Caco-2 (cell line): ENCODE measurements around the gene PLCB4. TPM values are rescaled to one million over a fixed set of nuclear protein-coding genes. Genes with fewer than 3 reads are reported as not detected.
A peak's percentile ranks its signal among the peaks of the same experiment; 100 is the strongest.

Experiments used
- BruUV-seq: library from RNA; stranded (reverse); fragments of 400-500 nt; replicated peaks from 2 replicates; lab custom pipeline; 2021; lab: Mats Ljungman, UMichigan
- CTCF ChIA-PET: fragments of 300-600 bp; sonication (Branson Sonifier 250); formaldehyde crosslinking; loops from one replicate; lab custom pipeline; 2022; ENCODE audit warnings: antibody characterized with exemption; lab: Charles Lee
- POLR2A ChIA-PET: fragments of 300-600 bp; sonication (Branson Sonifier 250); formaldehyde crosslinking; loops from one replicate; lab custom pipeline; 2022; ENCODE audit warnings: antibody characterized with exemption; lab: Charles Lee
- DNase-seq, 2 experiments: peaks; one replicate each; pipeline versions ENCODE4 v3.0.0 to v3.0.0-alpha.2; 2020 to 2022
- H3K27me3 ChIP-seq: replicated peaks from 2 replicates; pipeline ENCODE4 v1.6.0; 2011; ENCODE audit warnings: low read length; ENCODE audit not compliant: control insufficient read depth, insufficient read depth
- H3K36me3 ChIP-seq: 2 replicates; pipeline ENCODE4 v1.5.1; 2011; ENCODE audit warnings: low read length; ENCODE audit not compliant: control insufficient read depth, insufficient read depth
- H3K4me1 ChIP-seq: fragments of 250-450 bp; sonication (Bioruptor Pico); 2 replicates; pipeline ENCODE4 v1.5.1; 2020; ENCODE audit warnings: mild to moderate bottlenecking
- H3K4me3 ChIP-seq: 2 replicates; pipeline ENCODE4 v1.5.1; 2011; ENCODE audit warnings: low read depth, mild to moderate bottlenecking, control low read depth, low read length
- H3K9me3 ChIP-seq: fragments of 250-450 bp; sonication (Bioruptor Pico); 2 replicates; pipeline ENCODE4 v1.5.1; 2020; ENCODE audit warnings: mild to moderate bottlenecking, moderate library complexity
- H3K27ac Mint-ChIP-seq: one replicate; pipeline ENCODE4 v1.8.0; 2022; ENCODE audit warnings: mixed read lengths; ENCODE audit not compliant: unreplicated experiment
- H3K27me3 Mint-ChIP-seq: one replicate; pipeline ENCODE4 v1.8.0; 2022; ENCODE audit warnings: mixed read lengths; ENCODE audit not compliant: insufficient read depth, unreplicated experiment
- H3K36me3 Mint-ChIP-seq: one replicate; pipeline ENCODE4 v1.8.0; 2022; ENCODE audit warnings: mild to moderate bottlenecking, mixed read lengths; ENCODE audit not compliant: insufficient read depth, unreplicated experiment
- H3K4me1 Mint-ChIP-seq: one replicate; pipeline ENCODE4 v1.8.0; 2022; ENCODE audit warnings: low read depth, mixed read lengths; ENCODE audit not compliant: unreplicated experiment
- H3K4me3 Mint-ChIP-seq: one replicate; pipeline ENCODE4 v1.8.0; 2022; ENCODE audit warnings: mild to moderate bottlenecking, moderate library complexity, mixed read lengths; ENCODE audit not compliant: unreplicated experiment
- H3K9me3 Mint-ChIP-seq: one replicate; pipeline ENCODE4 v1.8.0; 2022; ENCODE audit warnings: mixed read lengths; ENCODE audit not compliant: unreplicated experiment
- intact Hi-C: fragments of 100-400 bp; cut with micrococcal nuclease; formaldehyde crosslinking; loops from one replicate; pipeline ENCODE4 v1.10.0; 2022; ENCODE audit not compliant: unreplicated experiment
- total RNA-seq: library from RNA; stranded (reverse); gene quantifications from 2 replicates; pipeline ENCODE4 v1.2.3, GENCODE V29; 2022
- TF ChIP-seq, protein P1 (sequence below), 2 experiments: fragments of 200-600 bp in 1 of 2; IDR thresholded peaks; 1 replicate in 1 of 2; 2 replicates in 1 of 2; pipeline versions ENCODE4 v1.5.1 to v1.8.0; 2011 to 2022; ENCODE audit warnings: antibody characterized with exemption in 1 of 2, control low read depth in 1 of 2, inconsistent platforms in 1 of 2, low read depth in 1 of 2, low read length in 1 of 2, mild to moderate bottlenecking in 1 of 2, moderate library complexity in 1 of 2; ENCODE audit not compliant: insufficient read depth in 1 of 2, severe bottlenecking in 1 of 2, unreplicated experiment in 1 of 2

Gene PLCB4
- total RNA-seq, 1 experiment from 2014 or later, result 3.0 TPM

DNA sequence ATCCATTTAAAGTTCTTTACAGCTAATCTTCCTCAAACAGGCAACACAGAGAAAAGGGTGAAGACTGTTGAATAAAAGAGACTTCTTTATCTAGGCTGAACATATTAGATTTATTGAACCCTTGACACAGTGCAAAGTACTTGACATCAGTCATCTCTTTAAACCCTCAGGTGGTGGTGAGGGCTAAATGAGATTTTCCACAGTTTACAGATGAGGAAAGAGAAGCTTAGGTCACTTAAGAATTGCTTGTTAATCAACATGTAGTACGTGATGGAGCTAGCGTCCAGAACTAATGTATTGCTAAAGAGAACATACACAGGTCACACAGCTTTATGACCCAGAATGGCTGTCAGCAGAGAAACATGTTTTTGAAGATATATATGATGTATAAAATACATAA is 252.1 kb downstream of the PLCB4 start:
- Histone ChIP-seq H3K9me3 (no peaks in the 10 kb centered on the region), H3K27me3 (no peaks in the 10 kb centered on the region), H3K36me3 (no peaks in the 10 kb centered on the region), H3K4me3 (no peak overlapping the region), H3K4me1 (peaks cover 6% of the 10 kb centered on the region; the same call in 1 of the 2 replicates)
- CTCF ChIA-PET, result no interaction called here
- POLR2A ChIA-PET, result no interaction called here
- TF ChIP-seq, protein P1, sequence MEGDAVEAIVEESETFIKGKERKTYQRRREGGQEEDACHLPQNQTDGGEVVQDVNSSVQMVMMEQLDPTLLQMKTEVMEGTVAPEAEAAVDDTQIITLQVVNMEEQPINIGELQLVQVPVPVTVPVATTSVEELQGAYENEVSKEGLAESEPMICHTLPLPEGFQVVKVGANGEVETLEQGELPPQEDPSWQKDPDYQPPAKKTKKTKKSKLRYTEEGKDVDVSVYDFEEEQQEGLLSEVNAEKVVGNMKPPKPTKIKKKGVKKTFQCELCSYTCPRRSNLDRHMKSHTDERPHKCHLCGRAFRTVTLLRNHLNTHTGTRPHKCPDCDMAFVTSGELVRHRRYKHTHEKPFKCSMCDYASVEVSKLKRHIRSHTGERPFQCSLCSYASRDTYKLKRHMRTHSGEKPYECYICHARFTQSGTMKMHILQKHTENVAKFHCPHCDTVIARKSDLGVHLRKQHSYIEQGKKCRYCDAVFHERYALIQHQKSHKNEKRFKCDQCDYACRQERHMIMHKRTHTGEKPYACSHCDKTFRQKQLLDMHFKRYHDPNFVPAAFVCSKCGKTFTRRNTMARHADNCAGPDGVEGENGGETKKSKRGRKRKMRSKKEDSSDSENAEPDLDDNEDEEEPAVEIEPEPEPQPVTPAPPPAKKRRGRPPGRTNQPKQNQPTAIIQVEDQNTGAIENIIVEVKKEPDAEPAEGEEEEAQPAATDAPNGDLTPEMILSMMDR (IDR thresholded peaks at IDR 0.05; ENCODE audit: insufficient read depth in 1 of 2, low read depth in 1 of 2, low read length in 1 of 2, severe bottlenecking in 1 of 2, unreplicated experiment in 1 of 2), result no peak
- Mint-ChIP-seq H3K4me1 (no peaks in the 10 kb centered on the region), H3K27ac (no peak overlapping the region), H3K36me3 (no peaks in the 10 kb centered on the region), H3K9me3 (no peaks in the 10 kb centered on the region), H3K4me3 (no peak overlapping the region), H3K27me3 (no peaks in the 10 kb centered on the region)
- intact Hi-C loops, result loop anchor here (10.0 kb wide), 1 partner anchor 64 kb away; no protein-coding TSS in a partner anchor
- no TSS peak for BruUV-seq
- DNase-seq, result no peak

DNA sequence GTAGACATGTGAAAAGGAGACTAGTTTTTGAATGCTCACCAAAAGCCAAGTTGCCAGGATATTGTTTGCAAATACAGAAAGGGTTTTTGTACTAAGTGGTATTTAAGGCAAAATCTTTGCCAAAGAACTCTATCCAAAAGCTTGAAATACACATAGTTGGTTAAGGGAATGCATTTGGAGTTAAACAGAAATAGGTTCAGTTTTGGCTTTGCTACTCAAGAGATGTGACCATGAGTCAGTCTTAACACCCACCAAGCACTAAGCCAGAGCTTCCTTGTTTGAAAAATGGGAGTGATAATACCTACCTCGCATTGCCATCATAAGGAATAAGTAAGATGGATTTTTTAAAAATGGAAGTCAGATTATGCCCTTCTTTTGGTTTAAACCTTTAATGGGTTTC is 253.8 kb downstream of the PLCB4 start:
- Mint-ChIP-seq H3K4me3 (no peak overlapping the region), H3K4me1 (no peaks in the 10 kb centered on the region), H3K9me3 (no peaks in the 10 kb centered on the region), H3K36me3 (no peaks in the 10 kb centered on the region), H3K27me3 (no peaks in the 10 kb centered on the region), H3K27ac (no peak overlapping the region)
- H3K4me3 ChIP-seq, result no peak overlapping the region
- ChIA-PET POLR2A (no interaction called here), CTCF (no interaction called here)
- peaks cover 6% of the 10 kb centered on the region; the same call in 1 of the 2 replicates for H3K4me1 ChIP-seq
- no TSS peak for BruUV-seq
- H3K36me3 ChIP-seq, result no peaks in the 10 kb centered on the region
- DNase-seq, result no peak
- H3K9me3 ChIP-seq, result no peaks in the 10 kb centered on the region
- intact Hi-C loops, result loop anchor here (10.0 kb wide), 1 partner anchor 62 kb away; no protein-coding TSS in a partner anchor
- no peaks in the 10 kb centered on the region for H3K27me3 ChIP-seq
- TF ChIP-seq, protein P1 (IDR thresholded peaks at IDR 0.05; ENCODE audit: insufficient read depth in 1 of 2, low read depth in 1 of 2, low read length in 1 of 2, severe bottlenecking in 1 of 2, unreplicated experiment in 1 of 2), result no peak

DNA sequence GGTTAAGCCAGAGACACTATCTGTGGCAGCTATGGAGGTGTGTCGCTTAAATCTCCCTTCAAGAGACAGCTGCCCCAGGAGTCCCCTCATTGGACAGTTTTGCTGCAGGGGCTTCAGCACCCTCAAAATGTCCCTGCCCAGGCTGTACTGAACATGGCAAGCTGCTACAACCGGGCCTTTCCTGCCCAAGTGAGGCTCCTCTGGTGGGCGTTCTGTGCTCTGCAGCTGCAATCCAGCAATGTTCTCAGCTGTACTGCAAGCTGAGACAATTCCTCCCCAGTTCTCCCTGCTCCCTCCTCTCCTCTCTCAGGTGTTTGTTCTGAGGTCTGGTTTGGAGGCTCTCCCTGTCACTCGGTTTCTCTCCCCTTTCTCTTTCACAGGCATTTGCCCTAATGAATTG is 254.7 kb downstream of the PLCB4 start:
- H3K9me3 ChIP-seq, result no peaks in the 10 kb centered on the region
- no peak overlapping the region for H3K4me3 ChIP-seq
- no peaks in the 10 kb centered on the region for H3K4me1 Mint-ChIP-seq
- POLR2A ChIA-PET, result no interaction called here
- no TSS peak for BruUV-seq
- H3K27me3 ChIP-seq, result no peaks in the 10 kb centered on the region
- CTCF ChIA-PET, result no interaction called here
- DNase-seq, result peak; percentile 30 to 41
- intact Hi-C loops, result loop anchor here (10.0 kb wide), 1 partner anchor 61 kb away; no protein-coding TSS in a partner anchor
- H3K27me3 Mint-ChIP-seq, result no peaks in the 10 kb centered on the region
- H3K36me3 Mint-ChIP-seq, result no peaks in the 10 kb centered on the region
- H3K9me3 Mint-ChIP-seq, result no peaks in the 10 kb centered on the region
- no peaks in the 10 kb centered on the region for H3K36me3 ChIP-seq
- H3K4me3 Mint-ChIP-seq, result no peak overlapping the region
- TF ChIP-seq, protein P1 (IDR thresholded peaks at IDR 0.05; ENCODE audit: insufficient read depth in 1 of 2, low read depth in 1 of 2, low read length in 1 of 2, severe bottlenecking in 1 of 2, unreplicated experiment in 1 of 2), result peak; percentile 49 to 54
- H3K4me1 ChIP-seq, result peaks cover 16% of the 10 kb centered on the region
- H3K27ac Mint-ChIP-seq, result no peak overlapping the region
